ENCODE measurements around the gene TGM5.

GRCh38 chr15:43285609-43286037 is 18.9 kb upstream of the TGM5 start:
- TF ChIP-seq CTCF (IDR thresholded peaks at IDR 0.05) (peak; percentile 69 to 80 (median 77)), POLR2A (IDR thresholded peaks at IDR 0.05) (no peak)
